DND-41 (cell line): Measurements from ENCODE around the gene MTX3.

Experiments
- EZH2 ChIP-seq: IDR thresholded peaks from 3 replicates; pipeline ENCODE4 v1.6.1; 2012; ENCODE audit warnings: borderline replicate concordance, low read depth, mild to moderate bottlenecking, moderate library complexity, low read length, inconsistent platforms; ENCODE audit not compliant: severe bottlenecking
- TF ChIP-seq, protein P1 (sequence below): IDR thresholded peaks from 2 replicates; pipeline ENCODE4 v1.5.1; 2012; ENCODE audit warnings: borderline replicate concordance, low read length, moderate library complexity, mild to moderate bottlenecking; ENCODE audit not compliant: poor library complexity, severe bottlenecking; ENCODE audit errors: extremely low read depth

- TF ChIP-seq, protein P1, sequence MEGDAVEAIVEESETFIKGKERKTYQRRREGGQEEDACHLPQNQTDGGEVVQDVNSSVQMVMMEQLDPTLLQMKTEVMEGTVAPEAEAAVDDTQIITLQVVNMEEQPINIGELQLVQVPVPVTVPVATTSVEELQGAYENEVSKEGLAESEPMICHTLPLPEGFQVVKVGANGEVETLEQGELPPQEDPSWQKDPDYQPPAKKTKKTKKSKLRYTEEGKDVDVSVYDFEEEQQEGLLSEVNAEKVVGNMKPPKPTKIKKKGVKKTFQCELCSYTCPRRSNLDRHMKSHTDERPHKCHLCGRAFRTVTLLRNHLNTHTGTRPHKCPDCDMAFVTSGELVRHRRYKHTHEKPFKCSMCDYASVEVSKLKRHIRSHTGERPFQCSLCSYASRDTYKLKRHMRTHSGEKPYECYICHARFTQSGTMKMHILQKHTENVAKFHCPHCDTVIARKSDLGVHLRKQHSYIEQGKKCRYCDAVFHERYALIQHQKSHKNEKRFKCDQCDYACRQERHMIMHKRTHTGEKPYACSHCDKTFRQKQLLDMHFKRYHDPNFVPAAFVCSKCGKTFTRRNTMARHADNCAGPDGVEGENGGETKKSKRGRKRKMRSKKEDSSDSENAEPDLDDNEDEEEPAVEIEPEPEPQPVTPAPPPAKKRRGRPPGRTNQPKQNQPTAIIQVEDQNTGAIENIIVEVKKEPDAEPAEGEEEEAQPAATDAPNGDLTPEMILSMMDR, result no peak
- no peak for TF ChIP-seq EZH2
These were observed 24.6 kb downstream of the MTX3 start for GRCh38 chr5:79966448-79966847.
